H1 (cell line): Measurements from ENCODE around the gene CYLD. TPM values are rescaled to one million over a fixed set of nuclear protein-coding genes. Genes with fewer than 3 reads are reported as not detected.

Source experiments
- CTCF ChIA-PET: fragments of 300-600 bp; sonication (Branson Sonifier 250); formaldehyde crosslinking; loops from one replicate; lab custom pipeline; 2021; ENCODE audit not compliant: partially characterized antibody; lab: Charles Lee
- POLR2A ChIA-PET: fragments of 300-600 bp; sonication (Branson Sonifier 250); formaldehyde crosslinking; loops from one replicate; lab custom pipeline; 2021; ENCODE audit warnings: inconsistent platforms; ENCODE audit not compliant: partially characterized antibody; lab: Charles Lee
- DNase-seq, 2 experiments: peaks; one replicate each; pipeline versions ENCODE4 v3.0.0 to v3.0.0-alpha.2; 2010 to 2022; ENCODE audit warnings: low spot score in 2 of 2, low read depth in 1 of 2, mixed read lengths in 1 of 2
- FAIRE-seq: peaks from 2 replicates; lab custom pipeline; 2011; peaks lifted over from hg19 to GRCh38; lab: Jason Lieb, UNC
- H2AFZ ChIP-seq: 2 replicates; pipeline ENCODE4 v1.8.1; 2012; ENCODE audit warnings: low read length, inconsistent platforms
- H2AK5ac ChIP-seq: 2 replicates; pipeline ENCODE4 v1.6.1; 2013; ENCODE audit warnings: low read depth, low read length
- H2BK120ac ChIP-seq: replicated peaks from 2 replicates; pipeline ENCODE3; 2013; ENCODE audit warnings: low read depth, low read length, inconsistent platforms
- H2BK12ac ChIP-seq: 2 replicates; pipeline ENCODE4 v1.6.1; 2013; ENCODE audit warnings: low read depth, low read length
- H2BK15ac ChIP-seq: 2 replicates; pipeline ENCODE4 v1.6.1; 2013; ENCODE audit warnings: low read length
- H2BK20ac ChIP-seq: 2 replicates; pipeline ENCODE4 v1.6.1; 2013; ENCODE audit warnings: low read length
- H2BK5ac ChIP-seq: 2 replicates; pipeline ENCODE4 v1.6.1; 2013; ENCODE audit warnings: low read depth, low read length
- H3K14ac ChIP-seq: 2 replicates; pipeline ENCODE4 v1.6.1; 2013; ENCODE audit warnings: inconsistent platforms; ENCODE audit not compliant: insufficient read length
- H3K18ac ChIP-seq: 2 replicates; pipeline ENCODE4 v1.6.1; 2013; ENCODE audit warnings: low read length; ENCODE audit errors: extremely low read depth
- H3K23ac ChIP-seq: 2 replicates; pipeline ENCODE4 v1.6.1; 2013; ENCODE audit warnings: inconsistent platforms; ENCODE audit not compliant: insufficient read length
- H3K23me2 ChIP-seq: 2 replicates; pipeline ENCODE4 v1.6.1; 2013; ENCODE audit warnings: low read depth, low read length
- H3K27ac ChIP-seq: 2 replicates; pipeline ENCODE4 v1.6.1; 2011; ENCODE audit warnings: low read depth, low read length, inconsistent platforms
- H3K27me3 ChIP-seq, 4 experiments: replicated peaks in 1 of 4; 1 replicate in 1 of 4; 2 replicates in 3 of 4; pipeline versions ENCODE4 v1.6.1 to v1.8.1; 2011 to 2013; ENCODE audit warnings: low read length in 3 of 4, mild to moderate bottlenecking in 3 of 4, inconsistent platforms in 2 of 4, mixed read lengths in 2 of 4, moderate library complexity in 1 of 4; ENCODE audit not compliant: control insufficient read depth in 3 of 4, insufficient read depth in 3 of 4; ENCODE audit errors: extremely low read depth in 1 of 4
- H3K36me3 ChIP-seq, 4 experiments: 2 replicates each; pipeline versions ENCODE4 v1.6.1 to v1.8.1; 2011 to 2013; ENCODE audit warnings: mild to moderate bottlenecking in 4 of 4, low read length in 3 of 4, moderate library complexity in 2 of 4, control low read depth in 1 of 4, inconsistent platforms in 1 of 4; ENCODE audit not compliant: insufficient read depth in 4 of 4, control insufficient read depth in 2 of 4
- H3K4ac ChIP-seq: replicated peaks from 2 replicates; pipeline ENCODE3; 2013; ENCODE audit warnings: low read length, low read depth, mixed read lengths, inconsistent platforms; ENCODE audit not compliant: insufficient read length
- H3K4me1 ChIP-seq, 4 experiments: replicated peaks in 1 of 4; 1 replicate in 1 of 4; 2 replicates in 3 of 4; pipeline versions ENCODE4 v1.6.1 to v1.8.1; 2011 to 2013; ENCODE audit warnings: low read length in 3 of 4, inconsistent platforms in 2 of 4, mixed read lengths in 1 of 4; ENCODE audit not compliant: insufficient read depth in 4 of 4, control insufficient read depth in 3 of 4
- H3K4me2 ChIP-seq, 2 experiments: 2 replicates each; pipeline versions ENCODE4 v1.6.1 to v1.8.1; 2011 to 2013; ENCODE audit warnings: low read depth in 2 of 2, low read length in 2 of 2, control low read depth in 1 of 2, inconsistent platforms in 1 of 2, mild to moderate bottlenecking in 1 of 2; ENCODE audit not compliant: insufficient read depth in 1 of 2
- H3K4me3 ChIP-seq, 4 experiments: fragments of 200-600, 300-600 bp in 1 of 4; sonication (generic), shearing (Covaris generic), sonication (Bioruptor Twin) in 1 of 4; 2 replicates each; pipeline versions ENCODE4 v1.5.1 to v1.8.1; 2011 to 2016; ENCODE audit warnings: low read length in 4 of 4, low read depth in 3 of 4, control low read depth in 2 of 4, inconsistent platforms in 2 of 4, mild to moderate bottlenecking in 2 of 4, mixed read lengths in 1 of 4, moderate library complexity in 1 of 4; ENCODE audit not compliant: insufficient read depth in 2 of 4; ENCODE audit errors: extremely low read depth in 1 of 4
- H3K56ac ChIP-seq: replicated peaks from 2 replicates; pipeline ENCODE3; 2013; ENCODE audit warnings: low read depth, mild to moderate bottlenecking, mixed read lengths, low read length, inconsistent platforms; ENCODE audit not compliant: insufficient read length
- H3K79me1 ChIP-seq: 2 replicates; pipeline ENCODE4 v1.6.1; 2013; ENCODE audit warnings: low read depth, low read length, control low read depth
- H3K79me2 ChIP-seq, 2 experiments: 2 replicates each; pipeline versions ENCODE4 v1.6.1 to v1.8.1; 2012 to 2013; ENCODE audit warnings: low read length in 2 of 2, mild to moderate bottlenecking in 2 of 2, inconsistent platforms in 1 of 2; ENCODE audit not compliant: insufficient read depth in 2 of 2, control insufficient read depth in 1 of 2
- H3K9ac ChIP-seq, 4 experiments: replicated peaks in 1 of 4; 1 replicate in 1 of 4; 2 replicates in 3 of 4; pipeline versions ENCODE4 v1.6.1 to v1.8.1; 2011 to 2013; ENCODE audit warnings: low read depth in 3 of 4, low read length in 3 of 4, control low read depth in 2 of 4, mild to moderate bottlenecking in 2 of 4, moderate library complexity in 2 of 4, inconsistent platforms in 1 of 4; ENCODE audit errors: extremely low read depth in 1 of 4
- H3K9me3 ChIP-seq, 2 experiments: 2 replicates each; pipeline versions ENCODE4 v1.6.1 to v1.8.1; 2012 to 2013; ENCODE audit warnings: mild to moderate bottlenecking in 2 of 2, moderate library complexity in 2 of 2, control low read depth in 1 of 2, inconsistent platforms in 1 of 2, low read depth in 1 of 2, low read length in 1 of 2, mixed read lengths in 1 of 2; ENCODE audit not compliant: insufficient read depth in 2 of 2
- H4K20me1 ChIP-seq, 2 experiments: replicated peaks in 1 of 2; 2 replicates each; pipeline versions ENCODE3 to v1.8.1; 2011 to 2013; ENCODE audit warnings: inconsistent platforms in 2 of 2, low read length in 2 of 2, mild to moderate bottlenecking in 1 of 2; ENCODE audit not compliant: insufficient read depth in 2 of 2, control insufficient read depth in 1 of 2
- H4K5ac ChIP-seq: 2 replicates; pipeline ENCODE4 v1.6.1; 2013; ENCODE audit warnings: low read length, low read depth, mixed read lengths, inconsistent platforms; ENCODE audit not compliant: insufficient read length
- H4K8ac ChIP-seq: 2 replicates; pipeline ENCODE4 v1.8.0; 2013; ENCODE audit warnings: mild to moderate bottlenecking, moderate library complexity, low read length, inconsistent platforms; ENCODE audit not compliant: insufficient read depth; ENCODE audit errors: extremely low read depth
- H4K91ac ChIP-seq: replicated peaks from 2 replicates; pipeline ENCODE3; 2013; ENCODE audit warnings: low read length, mixed read lengths, inconsistent platforms; ENCODE audit not compliant: insufficient read length
- ASH2L ChIP-seq: fragments of 200-600, 300-600 bp; sonication (generic); IDR thresholded peaks from one replicate; pipeline ENCODE4 v1.7.1; 2017; ENCODE audit warnings: low read length
- BACH1 ChIP-seq: IDR thresholded peaks from 2 replicates; pipeline ENCODE4 v1.6.1; 2012; ENCODE audit warnings: low read length, improper control_type of control experiment
- BRCA1 ChIP-seq: IDR thresholded peaks from 2 replicates; pipeline ENCODE4 v1.6.1; 2012; ENCODE audit warnings: low read depth, low read length, improper control_type of control experiment
- CBX8 ChIP-seq: fragments of 300-800, 300-1000 bp; sonication (generic); IDR thresholded peaks from 2 replicates; pipeline ENCODE4 v1.7.1; 2016; ENCODE audit warnings: low read depth, low read length, borderline replicate concordance
- CHD1 ChIP-seq: IDR thresholded peaks from 2 replicates; pipeline ENCODE4 v1.6.1; 2012; ENCODE audit warnings: low read depth, low read length, improper control_type of control experiment
- GABPA ChIP-seq: IDR thresholded peaks from 2 replicates; pipeline ENCODE4 v1.6.1; 2011; ENCODE audit warnings: mild to moderate bottlenecking, low read length, moderate library complexity, borderline replicate concordance; ENCODE audit not compliant: insufficient read depth
- GTF2F1 ChIP-seq: IDR thresholded peaks from 2 replicates; pipeline ENCODE4 v1.6.1; 2012; ENCODE audit warnings: low read depth, low read length, improper control_type of control experiment, borderline replicate concordance
- KDM4A ChIP-seq: IDR thresholded peaks from one replicate; pipeline ENCODE4 v1.7.1; 2012; ENCODE audit warnings: low read depth, mild to moderate bottlenecking, moderate library complexity, low read length, inconsistent platforms; ENCODE audit not compliant: severe bottlenecking
- NRF1 ChIP-seq: IDR thresholded peaks from 2 replicates; pipeline ENCODE4 v1.6.1; 2011; ENCODE audit warnings: mild to moderate bottlenecking, low read depth, low read length, improper control_type of control experiment
- SAP30 ChIP-seq: fragments of 300-600 bp; sonication (generic); IDR thresholded peaks from 2 replicates; pipeline ENCODE4 v1.7.1; 2012; ENCODE audit warnings: low read length, moderate library complexity, mild to moderate bottlenecking, inconsistent platforms; ENCODE audit not compliant: insufficient read depth, insufficient replicate concordance
- SIX5 ChIP-seq: IDR thresholded peaks from 2 replicates; pipeline ENCODE4 v1.6.1; 2011; ENCODE audit warnings: mild to moderate bottlenecking, low read depth, low read length
- SP1 ChIP-seq: IDR thresholded peaks from 2 replicates; pipeline ENCODE4 v1.6.1; 2011; ENCODE audit warnings: low read depth, low read length
- WGBS, 2 experiments: shearing (Covaris generic) in 1 of 2; methylation state at CpG; one replicate each; pipeline versions ENCODE4 v1.1.6 to v1.1.7; 2013 to 2015; ENCODE audit warnings: low lambda C conversion rate in 2 of 2, mixed read lengths in 2 of 2, inconsistent platforms in 1 of 2, low coverage in 1 of 2, missing lambda C conversion rate in 1 of 2; ENCODE audit not compliant: insufficient replicate concordance in 2 of 2, insufficient coverage in 1 of 2, insufficient read length in 1 of 2; ENCODE audit errors: extremely low coverage in 1 of 2, missing lambda C conversion rate in 1 of 2; 5-methylcytosine and 5-hydroxymethylcytosine counted together
- polyA plus RNA-seq, 7 experiments: library from polyadenylated mRNA; depleted of rRNA in 3 of 7; stranded (reverse) in 5 of 7; unstranded in 2 of 7; fragments of >200 nt in 5 of 7; fragments of 200-250 nt in 2 of 7; gene quantifications; 1 replicate in 5 of 7; 2 replicates in 1 of 7; 4 replicates in 1 of 7; pipeline versions ENCODE4 v1.2.1 to v1.2.3, GENCODE V29; 2011 to 2013; ENCODE audit warnings: missing spikeins in 2 of 7, mixed read lengths in 2 of 7
- total RNA-seq: library from RNA; stranded (reverse); fragmentation: NEBNext Ultra II Directional; extraction: Animal tissue kit (Norgen Biotek cat#: 25700); gene quantifications from 2 replicates; pipeline ENCODE4 v1.2.1, GENCODE V29; 2021

Gene CYLD
- total and polyA plus RNA-seq, 2 of the 8 experiments (the other 6 are each of a cell fraction or from before 2014, with no cell fraction given), result 3.7 to 18.8 TPM

- no peaks in the 10 kb centered on the region for H3K27me3 ChIP-seq
- FAIRE-seq (no peak), DNase-seq (peak in 1 of 2 experiments; percentile 24)
- no peaks in the 10 kb centered on the region for H3K79me2 ChIP-seq
- peaks cover 0 to 2% (median 1%) of the 10 kb centered on the region in 4 experiments; a peak in 2 of 7 replicates for H3K4me1 ChIP-seq
- no peak overlapping the region for H2BK12ac ChIP-seq
- H3K4ac ChIP-seq, result no peak overlapping the region
- H3K79me1 ChIP-seq, result no peaks in the 10 kb centered on the region
- no peak overlapping the region for H3K9ac ChIP-seq
- no peak overlapping the region for H4K5ac ChIP-seq
- H3K18ac ChIP-seq, result no peak overlapping the region
- H3K4me3 ChIP-seq, result peak overlapping the region in 2 of 4 experiments; percentile 9 to 18; a peak in 1 of 8 replicates
- H4K91ac ChIP-seq, result no peak overlapping the region
- ChIA-PET POLR2A (no interaction called here), CTCF (interaction anchor here (1.0 to 2.2 kb wide), 3 partner anchors 10 to 205 kb away, joined by 3 to 8 read pairs (median 3); no protein-coding TSS in a partner anchor)
- no peak overlapping the region; the same call in 1 of the 2 replicates for H2AK5ac ChIP-seq
- no peaks in the 10 kb centered on the region for H3K36me3 ChIP-seq
- peak overlapping the region in 1 of 2 experiments; percentile 52; a peak in 2 of 4 replicates for H3K4me2 ChIP-seq
- peaks cover 0 to 1% of the 10 kb centered on the region in 2 experiments for H4K20me1 ChIP-seq
- no peak overlapping the region; the same call in 1 of the 2 replicates for H4K8ac ChIP-seq
- no peak overlapping the region for H2BK120ac ChIP-seq
- H2BK15ac ChIP-seq, result no peak overlapping the region
- H3K9me3 ChIP-seq, result no peaks in the 10 kb centered on the region; a peak in 1 of 4 replicates
- no peak overlapping the region for H2BK20ac ChIP-seq
- H3K23ac ChIP-seq, result no peak overlapping the region
- 73% methylated on average over 38 of the region's 44 CpGs; no CpG with 5 or more reads in 1 of the 2 experiments for WGBS, 2 experiments
- no peak overlapping the region for H3K27ac ChIP-seq
- no peaks in the 10 kb centered on the region for H3K23me2 ChIP-seq
- no peak overlapping the region for H2AFZ ChIP-seq
- no peak overlapping the region for H3K56ac ChIP-seq
- no peak overlapping the region for H2BK5ac ChIP-seq
- no peak overlapping the region for H3K14ac ChIP-seq
- TF ChIP-seq BACH1 (no peak), BRCA1 (no peak), CBX8 (no peak), CHD1 (no peak), SAP30 (no peak), KDM4A (no peak), SIX5 (no peak), SP1 (no peak), GTF2F1 (no peak), ASH2L (no peak), GABPA (no peak), NRF1 (no peak)
Measured at GRCh38 chr16:50841081-50841886, 99.4 kb downstream of the CYLD start.
